Measurements from ENCODE around the gene GALNT13.

DNA sequence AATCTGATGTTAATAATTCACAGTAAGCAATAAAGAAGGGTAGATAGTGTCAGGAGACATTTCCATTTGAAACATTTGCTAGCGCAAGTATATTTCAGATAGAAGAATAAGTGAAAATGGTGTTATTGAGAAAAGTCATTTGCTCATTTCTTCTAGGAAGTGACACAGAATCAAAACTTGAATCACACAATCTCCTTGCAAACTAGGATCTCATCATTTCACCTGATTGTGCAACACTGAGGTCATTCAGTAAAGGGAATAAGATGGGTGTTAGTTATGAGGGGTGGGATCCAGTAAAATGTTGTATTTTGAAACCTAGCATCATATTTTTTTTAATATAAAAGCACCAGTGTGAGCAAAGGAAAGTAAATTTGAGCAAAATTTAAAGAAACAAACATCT, 618.8 kb downstream of the GALNT13 start:
- TF ChIP-seq, protein P1, sequence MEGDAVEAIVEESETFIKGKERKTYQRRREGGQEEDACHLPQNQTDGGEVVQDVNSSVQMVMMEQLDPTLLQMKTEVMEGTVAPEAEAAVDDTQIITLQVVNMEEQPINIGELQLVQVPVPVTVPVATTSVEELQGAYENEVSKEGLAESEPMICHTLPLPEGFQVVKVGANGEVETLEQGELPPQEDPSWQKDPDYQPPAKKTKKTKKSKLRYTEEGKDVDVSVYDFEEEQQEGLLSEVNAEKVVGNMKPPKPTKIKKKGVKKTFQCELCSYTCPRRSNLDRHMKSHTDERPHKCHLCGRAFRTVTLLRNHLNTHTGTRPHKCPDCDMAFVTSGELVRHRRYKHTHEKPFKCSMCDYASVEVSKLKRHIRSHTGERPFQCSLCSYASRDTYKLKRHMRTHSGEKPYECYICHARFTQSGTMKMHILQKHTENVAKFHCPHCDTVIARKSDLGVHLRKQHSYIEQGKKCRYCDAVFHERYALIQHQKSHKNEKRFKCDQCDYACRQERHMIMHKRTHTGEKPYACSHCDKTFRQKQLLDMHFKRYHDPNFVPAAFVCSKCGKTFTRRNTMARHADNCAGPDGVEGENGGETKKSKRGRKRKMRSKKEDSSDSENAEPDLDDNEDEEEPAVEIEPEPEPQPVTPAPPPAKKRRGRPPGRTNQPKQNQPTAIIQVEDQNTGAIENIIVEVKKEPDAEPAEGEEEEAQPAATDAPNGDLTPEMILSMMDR (IDR thresholded peaks at IDR 0.05; ENCODE audit: low read length), result no peak
- no peak for TF ChIP-seq EZH2 (optimal IDR thresholded peaks at IDR 0.05; ENCODE audit: low read depth, low read length)

All from MM.1S (cell line).